SK-N-MC (cell line): Measurements from ENCODE around the gene SUGP1.

Experiments used
- EZH2 ChIP-seq: fragments of 200-600 bp; sonication (generic); IDR thresholded peaks from one replicate; pipeline ENCODE4 v1.6.1; 2017; ENCODE audit warnings: antibody characterized with exemption
- FOXP2 ChIP-seq: optimal IDR thresholded peaks from 2 replicates; pipeline ENCODE3; 2011; ENCODE audit warnings: mild to moderate bottlenecking, moderate library complexity; ENCODE audit not compliant: insufficient read depth; ENCODE audit errors: extremely low read length, control extremely low read depth
- POLR2AphosphoS5 ChIP-seq: IDR thresholded peaks from 2 replicates; pipeline ENCODE4 v1.6.1; 2012; ENCODE audit warnings: mild to moderate bottlenecking, low read depth, low read length, borderline replicate concordance

- TF ChIP-seq EZH2, result no peak
- TF ChIP-seq POLR2AphosphoS5, result no peak
- no peak for TF ChIP-seq FOXP2
Measured at GRCh38 chr19:19239675-19240074, 80.6 kb downstream of the SUGP1 start.
